Adrenal gland (tissue), 5 donors: ENCODE results near the gene GPRIN1.

ENCODE experiments used
- CTCF ChIP-seq, 6 experiments: fragments of 450-650 bp in 4 of 6; fragments of 200-600 bp in 2 of 6; sonication (generic) in 1 of 6; IDR thresholded peaks; 1 replicate in 5 of 6; 2 replicates in 1 of 6; pipeline versions ENCODE4 v1.5.1 to v1.8.0; 2016 to 2021; ENCODE audit warnings: antibody characterized with exemption in 6 of 6, mild to moderate bottlenecking in 2 of 6, moderate library complexity in 1 of 6
- POLR2A ChIP-seq, 2 donors: fragments of 450-650 bp; IDR thresholded peaks; one replicate each; pipeline ENCODE4 v1.6.1; 2017; ENCODE audit warnings: antibody characterized with exemption in 2 of 2, mild to moderate bottlenecking in 2 of 2, moderate library complexity in 1 of 2
- donor health status: DM: no; HTN: no; CAD: no.

- TF ChIP-seq CTCF (IDR thresholded peaks at IDR 0.05) (no peak), POLR2A (IDR thresholded peaks at IDR 0.05) (no peak)
Measured at GRCh38 chr5:176620333-176620981, 10.5 kb upstream of the GPRIN1 start.
